ENCODE measurements around the gene CSF2RB. TPM values are rescaled to one million over a fixed set of nuclear protein-coding genes. Genes with fewer than 3 reads are reported as not detected.

CSF2RB gene
- total and polyA plus RNA-seq, 2 of the 13 experiments (the other 11 are each of a cell fraction or from before 2014, with no cell fraction given): not detected

DNA sequence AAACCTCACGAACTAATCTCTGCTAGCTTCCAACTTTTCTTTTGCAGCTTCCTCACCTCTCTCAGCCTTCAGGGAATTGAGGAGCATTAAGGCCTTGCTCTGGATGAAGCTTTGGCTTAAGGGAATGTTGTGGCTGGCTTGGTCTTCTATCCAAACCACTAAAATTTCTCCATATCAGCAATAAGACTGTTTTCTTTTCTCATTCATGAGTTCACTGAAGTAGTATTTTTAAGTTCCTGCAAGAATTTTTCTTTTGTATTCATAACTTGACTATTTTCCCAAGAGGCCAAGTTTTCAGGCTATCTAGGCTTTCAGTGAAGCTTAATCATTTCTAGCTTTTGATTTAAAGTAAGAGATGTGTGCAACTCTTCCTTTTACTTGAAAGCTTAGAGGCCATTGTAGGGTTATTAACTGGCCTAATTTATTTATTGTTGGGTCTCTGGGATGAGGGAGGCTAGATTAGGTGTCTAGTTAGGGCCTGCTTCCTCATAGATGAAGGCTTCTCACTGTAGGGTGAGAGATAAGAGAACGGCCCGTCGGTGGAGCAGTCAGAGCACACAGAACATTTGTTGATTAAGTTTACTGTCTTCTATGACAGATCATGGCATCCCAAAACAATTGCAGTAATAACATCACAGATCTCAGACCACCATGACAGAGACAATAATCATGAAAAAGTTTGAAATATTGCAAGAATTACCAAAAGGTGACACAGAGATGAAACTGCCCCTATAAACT is 33.2 kb downstream of the CSF2RB start:
- Histone ChIP-seq H3K27ac (ENCODE audit: extremely low read length, insufficient read depth, low read length) (no peak overlapping the region), H2AFZ (ENCODE audit: low read length) (no peak overlapping the region), H3K36me3 (replicated peaks in 1 of 2; ENCODE audit: control insufficient read depth in 1 of 2, insufficient read depth in 2 of 2, low read length in 2 of 2) (no peaks in the 10 kb centered on the region), H3K9me3 (ENCODE audit: low read length) (no peaks in the 10 kb centered on the region), H4K20me1 (ENCODE audit: insufficient read depth, low read length) (no peaks in the 10 kb centered on the region), H3K9ac (ENCODE audit: insufficient read depth, low read depth, low read length) (no peak overlapping the region), H3K4me2 (ENCODE audit: low read depth, low read length) (no peak overlapping the region), H3K4me3 (replicated peaks in 1 of 3; ENCODE audit: insufficient read depth in 1 of 3, low read depth in 2 of 3, low read length in 3 of 3) (no peak overlapping the region), H3K4me1 (ENCODE audit: insufficient read depth, low read length) (no peaks in the 10 kb centered on the region), H3K27me3 (ENCODE audit: control insufficient read depth in 1 of 2, insufficient read depth in 2 of 2, low read length in 2 of 2) (peaks cover 4 to 33% of the 10 kb centered on the region in 2 experiments; a peak in 2 of 5 replicates), H3K79me2 (ENCODE audit: insufficient read depth, low read length) (no peaks in the 10 kb centered on the region)
- POLR2A ChIA-PET: no interaction called here
- CTCF ChIA-PET (ENCODE audit: low intra/inter-chr PET ratio, low total read pairs): no interaction called here
- in situ Hi-C loops (cut with HindIII; ENCODE audit: extremely low pct_ligation_motif_present, low pct_unique_long_range_greater_than_20kb) (no loop called here), intact Hi-C loops (cut with micrococcal nuclease; ENCODE audit: unreplicated experiment) (no loop called here)
- DNase-seq (ENCODE audit: low spot score): no peak
- ATAC-seq: no peak
- WGBS (ENCODE audit: low lambda C conversion rate): 1% methylated on average over 4 of the region's 4 CpGs
- no TSS peak for BruUV-seq (replicated peaks)
- TF ChIP-seq, protein P1, sequence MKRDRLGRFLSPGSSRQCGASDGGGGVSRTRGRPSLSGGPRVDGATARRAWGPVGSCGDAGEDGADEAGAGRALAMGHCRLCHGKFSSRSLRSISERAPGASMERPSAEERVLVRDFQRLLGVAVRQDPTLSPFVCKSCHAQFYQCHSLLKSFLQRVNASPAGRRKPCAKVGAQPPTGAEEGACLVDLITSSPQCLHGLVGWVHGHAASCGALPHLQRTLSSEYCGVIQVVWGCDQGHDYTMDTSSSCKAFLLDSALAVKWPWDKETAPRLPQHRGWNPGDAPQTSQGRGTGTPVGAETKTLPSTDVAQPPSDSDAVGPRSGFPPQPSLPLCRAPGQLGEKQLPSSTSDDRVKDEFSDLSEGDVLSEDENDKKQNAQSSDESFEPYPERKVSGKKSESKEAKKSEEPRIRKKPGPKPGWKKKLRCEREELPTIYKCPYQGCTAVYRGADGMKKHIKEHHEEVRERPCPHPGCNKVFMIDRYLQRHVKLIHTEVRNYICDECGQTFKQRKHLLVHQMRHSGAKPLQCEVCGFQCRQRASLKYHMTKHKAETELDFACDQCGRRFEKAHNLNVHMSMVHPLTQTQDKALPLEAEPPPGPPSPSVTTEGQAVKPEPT (CRISPR knock-in tag; IDR thresholded peaks at IDR 0.05; ENCODE audit: low read depth): no peak
- TF ChIP-seq RBFOX2 (IDR thresholded peaks at IDR 0.05; ENCODE audit: low read depth, low read length) (no peak), MAFK (conservative IDR thresholded peaks at IDR 0.05 in 1 of 2, IDR thresholded peaks at IDR 0.05 in 1 of 2; ENCODE audit: low read length in 2 of 2) (0 out of 4 replicates have a peak, but pooled peaks of 1 of the 2 experiments have one; percentile 3), ZNF263 (CRISPR knock-in tag; IDR thresholded peaks at IDR 0.05) (no peak), STAG1 (CRISPR knock-in tag; IDR thresholded peaks at IDR 0.05) (peak; percentile 20; the same call in 1 of the 2 replicates), MZF1 (CRISPR knock-in tag; IDR thresholded peaks at IDR 0.05; ENCODE audit: borderline replicate concordance) (no peak), SP5 (CRISPR knock-in tag; IDR thresholded peaks at IDR 0.05; ENCODE audit: borderline replicate concordance, low read depth) (no peak), HNF4A (CRISPR knock-in tag; IDR thresholded peaks at IDR 0.05) (no peak), ZNF629 (CRISPR knock-in tag; conservative IDR thresholded peaks at IDR 0.05) (no peak)
- TF ChIP-seq, protein P2, sequence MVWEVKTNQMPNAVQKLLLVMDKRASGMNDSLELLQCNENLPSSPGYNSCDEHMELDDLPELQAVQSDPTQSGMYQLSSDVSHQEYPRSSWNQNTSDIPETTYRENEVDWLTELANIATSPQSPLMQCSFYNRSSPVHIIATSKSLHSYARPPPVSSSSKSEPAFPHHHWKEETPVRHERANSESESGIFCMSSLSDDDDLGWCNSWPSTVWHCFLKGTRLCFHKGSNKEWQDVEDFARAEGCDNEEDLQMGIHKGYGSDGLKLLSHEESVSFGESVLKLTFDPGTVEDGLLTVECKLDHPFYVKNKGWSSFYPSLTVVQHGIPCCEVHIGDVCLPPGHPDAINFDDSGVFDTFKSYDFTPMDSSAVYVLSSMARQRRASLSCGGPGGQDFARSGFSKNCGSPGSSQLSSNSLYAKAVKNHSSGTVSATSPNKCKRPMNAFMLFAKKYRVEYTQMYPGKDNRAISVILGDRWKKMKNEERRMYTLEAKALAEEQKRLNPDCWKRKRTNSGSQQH (CRISPR knock-in tag; IDR thresholded peaks at IDR 0.05; ENCODE audit: low read depth): no peak
- TF ChIP-seq, protein P3, sequence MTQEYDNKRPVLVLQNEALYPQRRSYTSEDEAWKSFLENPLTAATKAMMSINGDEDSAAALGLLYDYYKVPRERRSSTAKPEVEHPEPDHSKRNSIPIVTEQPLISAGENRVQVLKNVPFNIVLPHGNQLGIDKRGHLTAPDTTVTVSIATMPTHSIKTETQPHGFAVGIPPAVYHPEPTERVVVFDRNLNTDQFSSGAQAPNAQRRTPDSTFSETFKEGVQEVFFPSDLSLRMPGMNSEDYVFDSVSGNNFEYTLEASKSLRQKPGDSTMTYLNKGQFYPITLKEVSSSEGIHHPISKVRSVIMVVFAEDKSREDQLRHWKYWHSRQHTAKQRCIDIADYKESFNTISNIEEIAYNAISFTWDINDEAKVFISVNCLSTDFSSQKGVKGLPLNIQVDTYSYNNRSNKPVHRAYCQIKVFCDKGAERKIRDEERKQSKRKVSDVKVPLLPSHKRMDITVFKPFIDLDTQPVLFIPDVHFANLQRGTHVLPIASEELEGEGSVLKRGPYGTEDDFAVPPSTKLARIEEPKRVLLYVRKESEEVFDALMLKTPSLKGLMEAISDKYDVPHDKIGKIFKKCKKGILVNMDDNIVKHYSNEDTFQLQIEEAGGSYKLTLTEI (CRISPR knock-in tag; conservative IDR thresholded peaks at IDR 0.05): no peak
- TF ChIP-seq, protein P4, sequence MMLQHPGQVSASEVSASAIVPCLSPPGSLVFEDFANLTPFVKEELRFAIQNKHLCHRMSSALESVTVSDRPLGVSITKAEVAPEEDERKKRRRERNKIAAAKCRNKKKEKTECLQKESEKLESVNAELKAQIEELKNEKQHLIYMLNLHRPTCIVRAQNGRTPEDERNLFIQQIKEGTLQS (CRISPR knock-in tag; IDR thresholded peaks at IDR 0.05): no peak
- FAIRE-seq: no peak

All from HepG2 (cell line).